Measurements from ENCODE around the gene C1orf74.

GRCh38 chr1:209777587-209777986 is 6.8 kb downstream of the C1orf74 start:
- TF ChIP-seq CTCF (IDR thresholded peaks at IDR 0.05 in 8 of 11, conservative IDR thresholded peaks at IDR 0.05 in 3 of 11): no peak
- TF ChIP-seq POLR2A (IDR thresholded peaks at IDR 0.05): no peak
- TF ChIP-seq POLR2AphosphoS5 (IDR thresholded peaks at IDR 0.05): peak in 1 of 3 donors; percentile 10
